Activated CD8-positive, alpha-beta memory T cell treated with anti-CD3 and anti-CD28 coated beads for 1 hour (primary cell): ENCODE results near the gene ANAPC10.
"Not testable (repeated sequence)": the region's sequence is repeated elsewhere in the genome, so short reads cannot be mapped to it uniquely, and the experiment has no call there.

ENCODE experiments used
- DNase-seq, 2 donors: peaks; one replicate each; pipeline ENCODE4 v3.0.0-alpha.2; 2020; ENCODE audit warnings: low read depth in 1 of 2; ENCODE audit errors: extremely low read depth in 1 of 2

The ANAPC10 gene

GRCh38 chr4:145012841-145013240 lies 85.2 kb downstream of the ANAPC10 start:
- DNase-seq, result no peak

- no peak for DNase-seq
Measured at GRCh38 chr4:145011636-145012035, 86.4 kb downstream of the ANAPC10 start.

- not testable (repeated sequence) for DNase-seq
Measured at GRCh38 chr4:145010315-145010714, 87.7 kb downstream of the ANAPC10 start.

- no peak for DNase-seq
Measured at GRCh38 chr4:145003675-145004074, 94.3 kb downstream of the ANAPC10 start.

GRCh38 chr4:145001635-145002034 lies 96.4 kb downstream of the ANAPC10 start:
- no peak for DNase-seq

GRCh38 chr4:145000656-145001055 lies 97.3 kb downstream of the ANAPC10 start:
- not testable (repeated sequence) for DNase-seq

GRCh38 chr4:144989306-144989705 lies 108.7 kb downstream of the ANAPC10 start:
- no peak for DNase-seq

GRCh38 chr4:144985531-144985930 lies 112.5 kb downstream of the ANAPC10 start:
- no peak for DNase-seq

- DNase-seq, result no peak
Measured at GRCh38 chr4:144985014-144985413, 113.0 kb downstream of the ANAPC10 start.

- no peak for DNase-seq
Measured at GRCh38 chr4:144984241-144984640, 113.8 kb downstream of the ANAPC10 start.

GRCh38 chr4:144975718-144976117 lies 122.3 kb downstream of the ANAPC10 start:
- no peak for DNase-seq

- no peak for DNase-seq
Measured at GRCh38 chr4:144970597-144970996, 127.4 kb downstream of the ANAPC10 start.

GRCh38 chr4:144969821-144970220 lies 128.2 kb downstream of the ANAPC10 start:
- DNase-seq, result no peak

GRCh38 chr4:144968606-144969005 lies 129.4 kb downstream of the ANAPC10 start:
- no peak for DNase-seq

GRCh38 chr4:144967161-144967560 lies 130.8 kb downstream of the ANAPC10 start:
- no peak for DNase-seq

GRCh38 chr4:144962300-144962699 lies 135.7 kb downstream of the ANAPC10 start:
- no peak for DNase-seq

- no peak for DNase-seq
Measured at GRCh38 chr4:144955104-144955503, 142.9 kb downstream of the ANAPC10 start.

GRCh38 chr4:144954230-144954629 lies 143.8 kb downstream of the ANAPC10 start:
- no peak for DNase-seq

- DNase-seq, result no peak
Measured at GRCh38 chr4:144948421-144948820, 149.6 kb downstream of the ANAPC10 start.

- DNase-seq, result no peak
Measured at GRCh38 chr4:144948009-144948408, 150.0 kb downstream of the ANAPC10 start.
